Suprapubic skin (tissue), 3 donors: Measurements from ENCODE around the gene CYB5R2.

Source experiments
- CTCF ChIP-seq, 2 donors: fragments of 200-600 bp in 1 of 2; fragments of 450-650 bp in 1 of 2; sonication (generic) in 1 of 2; IDR thresholded peaks; one replicate each; pipeline ENCODE4 v1.5.1; 2016 to 2019; ENCODE audit warnings: antibody characterized with exemption in 2 of 2, mild to moderate bottlenecking in 1 of 2, moderate library complexity in 1 of 2
- POLR2A ChIP-seq, 2 donors: fragments of 450-650 bp; IDR thresholded peaks; one replicate each; pipeline ENCODE4 v1.6.1; 2017; ENCODE audit warnings: antibody characterized with exemption in 2 of 2, mild to moderate bottlenecking in 2 of 2, moderate library complexity in 2 of 2

- no peak for TF ChIP-seq CTCF (IDR thresholded peaks at IDR 0.05)
- no peak for TF ChIP-seq POLR2A (IDR thresholded peaks at IDR 0.05)
Observed at GRCh38 chr11:7635708-7636107, 37.6 kb downstream of the CYB5R2 start.
